Psoas muscle (tissue), 8 donors: ENCODE measurements around the gene CHTF18. TPM values are rescaled to one million over a fixed set of nuclear protein-coding genes. Genes with fewer than 3 reads are reported as not detected.

Source experiments
- ATAC-seq, 4 donors: fragments of 200-7000 bp; cut with Tn5 transposase; one replicate each; pipeline ENCODE4 v1.9.1; 2020; ENCODE audit warnings: moderate library complexity in 3 of 4, mild to moderate bottlenecking in 2 of 4
- DNase-seq, 2 donors: peaks; one replicate each; pipeline ENCODE4 v3.0.0-alpha.2; 2020
- H3K27ac ChIP-seq: fragments of 200-600 bp; one replicate; pipeline ENCODE4 v1.8.0; 2022
- H3K27me3 ChIP-seq, 3 donors: fragments of 200-600 bp in 1 of 3; one replicate each; pipeline versions ENCODE4 v1.6.1 to v1.8.0; 2013 to 2022; ENCODE audit warnings: low read length in 2 of 3, mild to moderate bottlenecking in 2 of 3, moderate library complexity in 1 of 3; ENCODE audit not compliant: insufficient read depth in 3 of 3
- H3K36me3 ChIP-seq, 2 donors: fragments of 200-600 bp in 1 of 2; one replicate each; pipeline versions ENCODE4 v1.6.1 to v1.8.0; 2013 to 2022; ENCODE audit warnings: low read depth in 1 of 2, mild to moderate bottlenecking in 1 of 2, moderate library complexity in 1 of 2; ENCODE audit not compliant: insufficient read depth in 1 of 2
- H3K4me1 ChIP-seq: fragments of 200-600 bp; one replicate; pipeline ENCODE4 v1.8.0; 2022
- H3K4me3 ChIP-seq: fragments of 200-600 bp; one replicate; pipeline ENCODE4 v1.8.0; 2022; ENCODE audit warnings: mild to moderate bottlenecking
- H3K9me3 ChIP-seq: fragments of 200-600 bp; one replicate; pipeline ENCODE4 v1.8.0; 2022
- CTCF ChIP-seq: fragments of 200-600 bp; IDR thresholded peaks from one replicate; pipeline ENCODE4 v1.8.0; 2022; ENCODE audit warnings: antibody characterized with exemption
- WGBS, 3 donors: extraction: QIAGEN DNeasy Blood & Tissue Kit; methylation state at CpG; one replicate each; pipeline versions ENCODE4 v1.1.6 to v1.1.7; 2013; 5-methylcytosine and 5-hydroxymethylcytosine counted together
- intact Hi-C, 2 donors: fragments of 100-400 bp; cut with DNase I; formaldehyde crosslinking; loops; one replicate each; pipeline versions ENCODE4 v1.11.0 to v1.14.2; 2022
- polyA plus RNA-seq, 3 donors: library from polyadenylated mRNA; stranded (reverse); fragments of 200-250 nt; gene quantifications; one replicate each; pipeline ENCODE4 v1.2.3, GENCODE V29; 2013
- total RNA-seq, 4 donors: library from RNA; stranded (reverse); fragmentation: NEBNext Ultra II Directional in 2 of 4; extraction: Animal tissue kit (Norgen Biotek cat#: 25700) in 2 of 4; gene quantifications; one replicate each; pipeline versions ENCODE4 v1.2.1 to v1.2.4, GENCODE V29; 2021 to 2023
- donor health status: healthy with polysubstance abuse.
- donor health status: DM: no; HTN: no; CAD: no; lungs with moderate emphysema.
- donor health status: Bipolar disorder and iron deficiency.
- donor health status: healthy.
- donor health status: DM: yes; HTN: yes; CAD: no.
- donor health status: DM: no; HTN: no; CAD: no.
- donor health status: DM: no; HTN: no; CAD: no.
- donor health status: DM: yes; HTN: yes; CAD: no.

CHTF18 gene
- total and polyA plus RNA-seq, 7 donors: 1.7 to 8.4 (median 3.9) TPM

- intact Hi-C loops: loop anchor here in 1 of 2 donors (2.0 to 10.0 kb wide), 2 partner anchors 74 to 210 kb away; no protein-coding TSS in a partner anchor
- 52 to 56% (median 55%) methylated on average over 17 to 19 of the region's 19 CpGs for WGBS, 3 donors
- Histone ChIP-seq H3K9me3 (no peaks in the 10 kb centered on the region), H3K27ac (no peak overlapping the region), H3K4me3 (no peak overlapping the region), H3K27me3 (peaks cover 0 to 41% (median 2%) of the 10 kb centered on the region in 3 donors), H3K36me3 (no peaks in the 10 kb centered on the region), H3K4me1 (peaks cover 14% of the 10 kb centered on the region)
- ATAC-seq: no peak
- no peak for DNase-seq
- TF ChIP-seq CTCF: no peak
Measured at GRCh38 chr16:784431-784830, 4.0 kb upstream of the CHTF18 start.

DNA sequence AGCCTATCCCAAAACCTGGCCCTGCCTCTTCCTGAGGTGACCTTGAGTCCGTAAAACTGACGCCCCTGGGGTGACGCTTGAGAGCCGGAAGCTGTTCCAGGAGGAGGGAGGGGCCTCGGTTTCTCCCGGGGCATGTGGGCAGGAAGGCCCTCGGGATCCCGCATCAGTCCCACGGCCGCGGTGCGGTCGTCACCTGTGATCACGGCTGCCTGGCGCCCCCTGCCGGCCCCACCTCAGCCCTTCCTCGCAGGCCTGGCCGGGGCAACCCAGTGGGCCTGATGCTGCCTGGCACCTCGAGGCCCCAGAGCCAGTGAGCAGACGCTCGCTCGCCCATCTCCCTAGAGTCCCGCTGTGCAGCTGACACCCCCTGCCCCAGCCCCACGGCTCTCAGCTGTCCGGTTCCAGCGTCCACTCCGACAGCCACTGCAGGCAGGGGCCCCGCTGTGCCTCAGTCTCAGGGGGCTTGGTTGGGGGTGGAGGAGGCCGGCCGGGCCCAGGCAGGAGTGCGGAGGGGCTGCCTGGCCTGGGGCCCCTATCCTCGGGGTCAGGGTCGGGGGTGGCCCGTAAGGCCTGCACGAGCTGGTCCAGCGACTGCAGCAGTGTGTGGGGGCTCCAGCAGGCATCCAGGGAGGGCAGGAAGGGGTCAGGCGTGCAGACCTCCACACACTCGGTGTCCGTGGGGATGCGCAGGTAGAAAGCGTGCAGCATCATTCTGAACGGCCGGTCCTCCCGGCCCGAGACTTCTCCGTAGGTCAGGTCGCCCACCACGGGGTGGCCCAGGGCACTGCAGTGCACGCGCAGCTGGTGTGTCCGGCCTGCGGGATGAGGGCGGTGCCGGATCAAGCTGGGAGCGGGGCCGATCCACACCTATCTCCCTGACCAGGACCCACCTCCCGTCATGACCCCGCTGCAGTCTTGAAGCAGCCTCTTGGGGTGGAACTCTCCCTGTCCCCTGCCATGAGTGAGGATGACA, 2.6 kb upstream of the CHTF18 start:
- intact Hi-C loops: loop anchor here (2.0 to 10.0 kb wide), 3 partner anchors 74 to 211 kb away; no protein-coding TSS in a partner anchor
- Histone ChIP-seq H3K27ac (no peak overlapping the region), H3K9me3 (no peaks in the 10 kb centered on the region), H3K4me3 (no peak overlapping the region), H3K36me3 (no peaks in the 10 kb centered on the region), H3K4me1 (peaks cover 14% of the 10 kb centered on the region), H3K27me3 (peaks cover 0 to 30% (median 0%) of the 10 kb centered on the region in 3 donors)
- peak; percentile 28 to 65 (median 36) for ATAC-seq
- 66 to 69% (median 68%) methylated on average over 52 to 58 of the region's 58 CpGs for WGBS, 3 donors
- peak; percentile 71 to 81 for DNase-seq
- peak; percentile 62 for TF ChIP-seq CTCF

DNA sequence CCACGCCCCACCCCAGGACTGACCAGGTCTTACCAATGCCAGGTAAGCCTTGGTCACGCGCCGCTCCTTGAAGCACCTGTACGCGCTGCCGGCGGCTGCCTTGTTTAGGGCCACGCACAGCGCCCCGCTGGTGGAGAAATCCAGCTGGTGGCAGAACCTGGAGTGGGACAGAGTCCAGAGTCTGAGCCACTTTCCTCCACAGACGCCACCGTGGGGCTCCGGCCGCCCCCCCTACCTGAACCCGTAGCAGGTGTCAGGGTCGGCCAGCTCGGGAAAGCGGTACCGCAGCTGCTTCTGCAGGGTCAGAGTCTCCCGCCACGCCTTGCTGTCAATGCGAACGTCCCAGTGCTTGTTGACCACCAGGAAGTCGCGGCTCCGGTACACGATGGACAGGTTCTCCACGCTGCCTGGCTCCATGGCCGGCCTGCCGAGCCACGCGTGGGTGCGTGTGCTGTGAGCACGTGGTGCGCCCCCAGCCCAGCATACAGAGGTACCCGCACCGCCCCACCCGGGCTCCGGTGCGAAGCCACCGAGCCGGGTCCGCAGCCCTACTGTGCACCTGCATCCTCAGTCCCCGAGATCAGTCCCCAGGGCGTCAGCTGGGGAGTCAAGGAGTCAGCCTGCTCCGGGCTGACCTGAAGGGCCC, 976 bp upstream of the CHTF18 start:
- WGBS, 3 donors: 33 to 37% (median 36%) methylated on average over 44 to 47 of the region's 47 CpGs
- Histone ChIP-seq H3K27me3 (peaks cover 0 to 16% (median 0%) of the 10 kb centered on the region in 3 donors), H3K4me1 (peaks cover 14% of the 10 kb centered on the region), H3K36me3 (no peaks in the 10 kb centered on the region), H3K4me3 (peak overlapping the region; percentile 77), H3K27ac (peak overlapping the region; percentile 48), H3K9me3 (no peaks in the 10 kb centered on the region)
- ATAC-seq (no peak), DNase-seq (no peak)
- TF ChIP-seq CTCF: no peak
- intact Hi-C loops: loop anchor here (5.0 to 10.0 kb wide), 2 partner anchors 75 to 213 kb away; no protein-coding TSS in a partner anchor

GRCh38 chr16:787978-788398, 432 bp upstream of the CHTF18 start, which contains the start of gene RPUSD1:
RPUSD1 (minus strand) TSS chr16:788381; CDS start chr16:787737, 644 bp downstream.
- peak within 1 kb of the TSS; percentile 81 for H3K4me3 ChIP-seq
- intact Hi-C loops: loop anchor here (5.0 to 10.0 kb wide), 2 partner anchors 76 to 213 kb away; no protein-coding TSS in a partner anchor
- no peak for TF ChIP-seq CTCF
- no peaks in the 10 kb centered on the region for H3K9me3 ChIP-seq
- H3K36me3 ChIP-seq: no peaks in the 10 kb centered on the region
- DNase-seq: no peak
- peak within 1 kb of the TSS; percentile 48 for H3K27ac ChIP-seq
- peak in 2 of 4 donors; percentile 5 to 11 for ATAC-seq
- 0 to 1% (median 0%) methylated on average over 15 to 45 of the region's 45 CpGs for WGBS, 3 donors
- H3K4me1 ChIP-seq: peaks cover 14% of the 10 kb centered on the region
- peaks cover 0 to 10% (median 0%) of the 10 kb centered on the region in 3 donors for H3K27me3 ChIP-seq
